ENCODE measurements around the gene CSF1.
A peak's percentile ranks its signal among the peaks of the same experiment; 100 is the strongest.
"Not testable (repeated sequence)": the region's sequence is repeated elsewhere in the genome, so short reads cannot be mapped to it uniquely, and the experiment has no call there.

CSF1 gene, protein sequence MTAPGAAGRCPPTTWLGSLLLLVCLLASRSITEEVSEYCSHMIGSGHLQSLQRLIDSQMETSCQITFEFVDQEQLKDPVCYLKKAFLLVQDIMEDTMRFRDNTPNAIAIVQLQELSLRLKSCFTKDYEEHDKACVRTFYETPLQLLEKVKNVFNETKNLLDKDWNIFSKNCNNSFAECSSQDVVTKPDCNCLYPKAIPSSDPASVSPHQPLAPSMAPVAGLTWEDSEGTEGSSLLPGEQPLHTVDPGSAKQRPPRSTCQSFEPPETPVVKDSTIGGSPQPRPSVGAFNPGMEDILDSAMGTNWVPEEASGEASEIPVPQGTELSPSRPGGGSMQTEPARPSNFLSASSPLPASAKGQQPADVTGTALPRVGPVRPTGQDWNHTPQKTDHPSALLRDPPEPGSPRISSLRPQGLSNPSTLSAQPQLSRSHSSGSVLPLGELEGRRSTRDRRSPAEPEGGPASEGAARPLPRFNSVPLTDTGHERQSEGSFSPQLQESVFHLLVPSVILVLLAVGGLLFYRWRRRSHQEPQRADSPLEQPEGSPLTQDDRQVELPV

DNA sequence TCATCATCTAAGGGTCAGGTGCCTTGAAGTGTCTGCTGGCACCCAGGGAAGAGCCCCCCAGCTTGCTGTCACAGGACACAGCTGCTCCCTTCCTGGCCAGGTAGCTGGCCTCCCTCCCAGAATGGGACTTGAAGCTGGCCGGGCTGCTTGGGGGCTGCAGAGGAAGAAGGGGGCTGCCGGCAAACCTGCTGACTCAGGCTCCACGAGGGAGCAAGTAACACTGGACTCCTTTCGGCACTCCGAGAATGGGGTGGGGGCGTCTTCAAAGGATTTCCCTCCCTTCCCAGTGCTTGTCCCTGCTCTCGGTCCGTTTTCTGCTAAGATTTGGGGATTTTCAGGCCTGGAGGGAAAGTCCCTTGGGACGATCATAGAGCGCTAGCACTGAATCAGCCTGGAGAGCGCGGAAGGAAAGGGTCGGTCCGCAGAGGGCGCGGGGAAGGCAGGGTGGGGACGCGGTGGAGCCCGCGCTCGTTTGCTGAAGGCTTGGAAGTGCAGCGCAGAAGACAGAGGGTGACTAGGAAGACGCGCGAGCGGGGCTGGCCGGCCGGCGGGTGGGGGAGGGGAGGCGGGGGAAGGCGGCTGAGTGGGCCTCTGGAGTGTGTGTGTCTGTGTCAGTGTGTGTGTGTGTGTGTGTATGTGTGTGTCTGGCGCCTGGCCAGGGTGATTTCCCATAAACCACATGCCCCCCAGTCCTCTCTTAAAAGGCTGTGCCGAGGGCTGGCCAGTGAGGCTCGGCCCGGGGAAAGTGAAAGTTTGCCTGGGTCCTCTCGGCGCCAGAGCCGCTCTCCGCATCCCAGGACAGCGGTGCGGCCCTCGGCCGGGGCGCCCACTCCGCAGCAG lies at the start of gene CSF1:
Gene CSF1 (plus strand): TSS at position 727 of the 840 bp plus-strand sequence. CDS start 175 bp downstream, outside the sequence.
- DNase-seq, result peak; percentile 59

DNA sequence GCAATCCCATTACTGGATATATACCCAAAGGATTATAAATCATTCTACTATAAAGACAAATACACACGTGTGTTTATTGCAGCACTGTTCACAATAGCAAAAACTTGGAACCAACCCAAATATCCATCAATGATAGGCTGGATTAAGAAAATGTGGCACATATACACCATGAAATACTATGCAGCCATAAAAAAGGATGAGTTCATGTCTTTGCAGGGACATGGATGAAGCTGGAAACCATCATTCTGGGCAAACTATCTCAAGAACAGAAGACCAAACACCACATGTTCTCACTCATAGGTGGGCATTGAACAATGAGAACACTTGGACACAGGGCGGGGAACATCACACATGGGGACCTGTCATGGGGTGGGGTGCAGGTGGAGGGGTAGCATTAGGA lies 49.0 kb upstream of the CSF1 start:
- not testable (repeated sequence) for DNase-seq

- DNase-seq, result no peak
Measured at GRCh38 chr1:109863667-109864046, 47.0 kb upstream of the CSF1 start.

GRCh38 chr1:109864047-109864822 lies 46.4 kb upstream of the CSF1 start:
- no peak for DNase-seq

DNA sequence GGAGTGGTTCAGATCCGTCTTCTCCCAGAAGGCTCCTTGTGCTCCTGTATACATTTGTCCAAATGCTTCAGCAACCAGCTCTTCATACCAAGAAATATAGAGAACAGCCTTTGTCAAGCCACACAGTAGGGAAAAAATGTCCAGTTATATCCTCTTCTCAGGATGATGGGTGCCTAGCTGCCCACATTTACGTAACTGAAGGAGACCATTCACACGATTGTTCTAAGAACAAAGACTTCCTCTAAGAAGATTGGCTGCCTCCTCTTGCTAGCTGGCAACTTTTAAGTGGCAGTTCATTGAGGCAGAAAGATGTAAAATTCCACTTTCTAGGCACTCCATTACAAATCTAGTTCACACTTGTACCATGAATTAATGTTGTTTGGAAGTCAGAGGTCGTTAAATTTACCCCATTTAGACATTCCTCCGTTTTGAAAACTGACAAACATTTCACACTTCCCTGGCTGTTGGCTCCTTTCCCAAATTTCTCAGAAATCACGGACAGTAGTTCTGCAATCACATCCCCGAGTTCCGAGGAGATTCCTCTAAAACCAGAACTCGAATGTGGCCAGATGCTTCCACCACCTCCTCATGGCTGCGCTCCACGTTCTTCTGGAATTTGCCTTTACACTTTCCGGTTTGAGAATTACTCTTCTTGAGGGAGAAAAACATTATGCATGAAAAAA lies 45.6 kb upstream of the CSF1 start:
- DNase-seq, result no peak

GRCh38 chr1:109866071-109866470 lies 44.6 kb upstream of the CSF1 start:
- DNase-seq, result no peak

DNA sequence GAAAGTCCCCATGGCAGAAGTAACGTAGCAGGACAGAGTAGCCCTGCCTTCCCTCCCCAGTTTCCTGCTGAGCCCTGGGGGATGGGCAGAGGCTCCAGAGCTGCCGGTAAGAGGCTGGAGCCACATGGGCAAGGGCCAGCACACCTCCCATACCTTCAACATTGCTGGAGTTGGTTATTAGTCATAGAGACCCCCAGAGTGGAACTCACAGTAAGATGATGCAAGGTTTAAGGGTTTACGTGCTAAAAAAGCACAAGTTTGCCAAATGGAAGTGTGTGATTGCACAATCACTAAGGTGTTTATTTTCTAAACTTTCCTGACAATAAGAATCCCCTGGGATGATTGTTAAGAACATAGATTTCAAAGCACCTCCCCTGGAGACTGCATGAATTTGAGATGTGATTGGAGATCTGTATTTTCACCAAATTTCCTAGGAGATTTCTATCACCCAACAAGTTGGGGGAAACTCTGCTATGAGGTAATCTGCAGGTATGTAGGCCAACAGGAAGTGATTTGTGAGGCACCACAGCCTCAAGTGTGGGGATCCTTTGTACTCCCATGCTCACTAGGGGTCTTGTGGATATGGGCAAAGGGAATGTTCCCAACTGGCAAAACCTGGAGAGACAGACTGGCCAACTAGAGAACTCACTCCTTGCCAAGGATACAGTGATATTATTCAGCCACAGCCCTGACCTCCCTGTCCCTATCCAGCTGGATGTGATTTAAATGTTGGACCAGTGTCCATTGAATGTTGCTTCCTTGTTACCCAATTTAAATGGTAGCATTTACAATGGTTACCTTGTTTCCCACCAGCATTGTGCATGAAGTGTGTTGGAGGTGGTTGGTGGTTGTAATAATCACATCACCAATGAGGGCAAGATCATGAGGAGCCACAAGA lies 37.1 kb upstream of the CSF1 start:
- no peak for DNase-seq

GRCh38 chr1:109874445-109874844 lies 36.2 kb upstream of the CSF1 start:
- no peak for DNase-seq

- DNase-seq, result no peak
Measured at GRCh38 chr1:109875874-109876273, 34.8 kb upstream of the CSF1 start.

DNA sequence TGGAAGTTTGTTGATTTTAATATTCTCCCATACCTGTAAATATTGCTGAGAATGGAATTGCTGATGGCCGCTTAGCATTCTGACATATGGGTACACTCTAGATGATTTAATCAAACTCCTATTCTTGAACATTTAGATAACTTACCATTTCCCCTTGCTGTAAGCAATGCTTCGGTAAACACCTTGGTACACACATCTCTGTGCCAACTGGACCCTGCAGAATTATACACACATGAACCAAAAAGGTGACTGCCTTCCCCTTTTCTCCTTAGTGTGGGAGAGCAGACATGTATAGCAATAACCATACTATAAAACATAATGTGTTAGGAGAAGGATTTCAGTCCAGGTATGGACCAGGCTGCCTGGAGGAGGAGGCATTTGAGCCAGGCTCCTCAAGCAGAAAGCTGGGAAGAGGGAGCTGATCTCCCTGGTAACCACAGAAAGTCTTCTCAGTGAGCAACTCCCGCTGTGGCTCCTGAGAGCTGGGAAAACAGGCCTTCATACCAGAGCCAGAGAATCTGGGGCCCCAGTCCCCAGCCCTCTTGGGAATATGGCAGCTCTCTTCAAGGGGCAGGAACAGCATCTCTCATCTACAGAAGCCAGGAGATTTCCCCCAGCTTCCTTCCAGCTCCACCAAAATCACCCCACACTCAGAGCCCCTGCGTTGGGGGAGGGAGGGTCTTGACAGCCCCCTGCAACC lies 33.9 kb upstream of the CSF1 start:
- DNase-seq, result no peak

GRCh38 chr1:109877317-109877771 lies 33.3 kb upstream of the CSF1 start:
- DNase-seq, result no peak

DNA sequence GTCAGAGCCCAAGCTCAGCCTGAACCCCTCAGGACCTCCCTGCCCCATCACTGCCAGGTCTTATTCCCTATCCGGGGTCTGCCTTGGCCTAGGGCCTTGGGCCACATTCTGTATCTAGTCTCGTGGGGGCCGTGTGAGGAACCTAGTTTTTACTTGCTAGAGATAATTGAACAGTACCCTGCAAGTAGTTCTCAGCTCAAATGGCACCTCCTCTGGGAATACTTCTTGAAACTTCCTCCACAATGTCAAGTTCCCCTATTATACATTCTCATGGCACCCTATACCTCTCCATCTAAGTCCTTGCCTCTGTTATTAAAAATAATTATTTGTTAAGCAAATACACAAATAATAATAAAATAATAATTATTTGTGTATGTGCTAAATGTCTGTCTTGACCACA lies 32.9 kb upstream of the CSF1 start:
- no peak for DNase-seq

DNA sequence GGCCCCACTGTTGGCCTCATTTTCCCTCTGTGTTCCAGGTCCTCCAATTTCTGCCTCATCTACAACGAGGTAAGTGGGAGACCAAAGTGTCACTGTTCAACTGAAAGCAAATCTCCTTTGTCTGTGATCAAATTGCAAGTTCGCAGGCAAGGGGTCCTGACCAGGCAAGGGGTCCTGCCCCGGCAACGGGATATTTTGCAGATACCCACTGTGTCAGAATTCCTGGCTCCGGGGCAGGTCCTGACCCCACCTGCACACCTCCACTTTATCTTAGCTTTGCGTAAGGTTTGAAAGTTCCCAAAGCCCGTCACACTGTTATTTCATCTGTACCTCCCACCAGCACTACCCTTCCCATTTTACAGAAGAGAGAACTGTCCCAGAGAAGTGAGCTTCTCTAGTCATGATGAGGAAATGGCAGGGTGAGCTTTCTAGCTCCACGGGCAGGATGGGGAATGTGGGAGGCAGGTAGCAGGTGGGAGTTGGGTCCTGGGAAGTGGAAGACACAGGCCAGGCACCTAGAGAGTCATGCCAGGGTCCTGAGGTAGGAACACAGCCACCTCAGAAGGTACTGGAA lies 32.0 kb upstream of the CSF1 start:
- DNase-seq, result no peak

DNA sequence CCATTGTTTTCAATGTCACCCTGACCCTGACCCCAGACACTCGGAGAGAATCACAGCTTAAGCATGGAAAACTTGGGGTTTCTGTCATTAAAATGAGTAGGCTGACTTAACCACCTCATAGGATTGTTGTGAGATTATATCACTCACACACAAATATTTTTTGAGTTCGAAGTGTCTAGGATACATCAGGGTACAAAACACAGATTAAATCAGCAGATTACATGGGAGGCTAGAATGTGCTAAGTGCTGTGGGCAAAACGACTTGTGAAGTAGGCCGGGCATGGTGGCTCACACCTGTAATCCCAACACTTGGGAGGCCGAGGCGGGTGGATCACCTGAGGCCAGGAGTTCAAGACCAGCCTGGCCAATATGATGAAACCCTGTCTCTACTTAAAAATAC lies 31.3 kb upstream of the CSF1 start:
- not testable (repeated sequence) for DNase-seq

GRCh38 chr1:109879881-109880525 lies 30.6 kb upstream of the CSF1 start:
- DNase-seq, result no peak

GRCh38 chr1:109880971-109881894 lies 29.4 kb upstream of the CSF1 start:
- no peak for DNase-seq

DNA sequence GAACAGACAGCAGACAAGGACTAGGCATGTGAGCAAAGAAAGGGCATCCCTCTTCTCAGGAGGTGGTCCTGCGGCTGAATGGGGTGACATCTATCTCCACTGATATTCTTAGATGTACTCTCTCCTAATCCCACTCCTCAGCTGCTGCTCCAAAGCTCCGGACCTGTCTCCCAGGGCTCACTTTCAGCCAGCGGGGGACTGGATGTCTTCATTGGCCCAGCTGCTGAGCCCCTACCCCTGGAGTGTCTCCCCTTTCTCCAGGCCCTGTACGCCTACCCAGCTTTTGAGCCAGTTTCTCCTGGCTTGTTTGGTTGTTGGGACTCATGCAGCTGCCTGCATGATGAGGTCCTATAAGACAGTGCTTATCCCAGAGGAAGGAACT lies 28.8 kb upstream of the CSF1 start:
- DNase-seq, result no peak

Measured in activated CD4-positive, CD25-positive, alpha-beta regulatory T cell treated with anti-CD3 and anti-CD28 coated beads, Interleukin-2, amount 50 U/mL, for 72 hours (primary cell).